NB4 (cell line): ENCODE measurements around the gene ARHGEF5.

ENCODE experiments used
- DNase-seq: peaks from one replicate; pipeline ENCODE4 v3.0.0; 2010; ENCODE audit warnings: low read depth
- H3K4me3 ChIP-seq: one replicate; pipeline ENCODE4 v1.5.1; 2011; ENCODE audit warnings: mild to moderate bottlenecking, low read depth, low read length, moderate library complexity
- CTCF ChIP-seq: IDR thresholded peaks from one replicate; pipeline ENCODE4 v1.5.1; 2012; ENCODE audit warnings: low read depth, low read length
- MAX ChIP-seq: IDR thresholded peaks from 2 replicates; pipeline ENCODE4 v1.6.1; 2011; ENCODE audit warnings: low read depth, low read length
- MYC ChIP-seq: IDR thresholded peaks from 2 replicates; pipeline ENCODE4 v1.6.1; 2011; ENCODE audit warnings: low read depth, low read length
- POLR2A ChIP-seq: IDR thresholded peaks from 2 replicates; pipeline ENCODE4 v1.6.1; 2011; ENCODE audit warnings: mild to moderate bottlenecking; ENCODE audit not compliant: insufficient read length; ENCODE audit errors: extremely low read depth

ARHGEF5 gene

GRCh38 chr7:144428431-144428830 is 73.2 kb downstream of the ARHGEF5 start:
- no peak for TF ChIP-seq MAX
- no peak for TF ChIP-seq CTCF
- no peak for TF ChIP-seq POLR2A
- no peak for TF ChIP-seq MYC
- no peak overlapping the region for H3K4me3 ChIP-seq
- DNase-seq, result no peak
